HuH-7 (cell line): ENCODE data around the gene HSD17B2.

ENCODE experiments used
- DNase-seq: peaks from one replicate; pipeline ENCODE4 v3.0.0; 2011; ENCODE audit warnings: low spot score

HSD17B2 gene

GRCh38 chr16:82050506-82050905 is 15.5 kb downstream of the HSD17B2 start:
- no peak for DNase-seq

GRCh38 chr16:82050909-82051357 is 15.9 kb downstream of the HSD17B2 start:
- DNase-seq: no peak

GRCh38 chr16:82051656-82052055 is 16.6 kb downstream of the HSD17B2 start:
- DNase-seq: no peak

- DNase-seq: no peak
Observed at GRCh38 chr16:82055117-82055516, 20.1 kb downstream of the HSD17B2 start.

DNA sequence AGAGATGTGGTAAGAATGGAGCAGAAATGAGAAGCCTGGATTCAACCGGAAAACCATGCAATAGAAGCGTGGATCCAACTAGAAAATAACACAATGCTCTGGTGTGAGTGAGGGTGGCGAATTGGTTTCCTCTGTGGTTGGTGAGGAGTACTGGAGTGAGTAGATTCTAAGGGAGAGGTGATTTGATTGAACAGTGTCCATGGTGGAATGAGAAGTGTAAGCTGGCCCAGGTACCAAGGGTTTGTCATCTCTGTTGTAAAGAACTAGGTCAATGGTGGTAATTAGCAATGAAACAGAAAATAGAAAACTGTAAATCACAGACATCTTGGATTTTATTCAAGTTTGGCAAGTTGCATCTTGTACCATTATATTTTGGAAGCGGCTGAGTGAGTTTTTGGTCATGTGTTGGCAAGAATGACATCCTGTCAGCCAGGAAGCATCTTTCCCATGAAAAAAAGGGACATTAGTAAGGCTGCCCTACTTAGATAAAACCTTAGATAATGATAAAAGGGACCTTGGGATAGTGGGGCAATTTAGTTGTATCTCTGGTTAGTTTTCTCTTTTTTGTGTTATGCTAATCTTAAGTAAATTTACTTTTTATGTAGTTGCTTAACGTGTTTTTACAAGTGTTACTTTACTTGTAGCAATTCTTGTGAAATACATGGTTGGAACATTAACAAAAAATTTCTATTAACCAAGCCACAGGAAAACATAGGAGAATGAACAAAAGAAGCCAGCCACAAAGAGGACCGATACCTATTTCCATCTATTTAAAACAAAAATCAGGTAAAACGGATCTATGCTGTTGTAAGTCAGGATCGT is 20.9 kb downstream of the HSD17B2 start:
- DNase-seq: no peak

- DNase-seq: no peak
Observed at GRCh38 chr16:82056550-82056896, 21.5 kb downstream of the HSD17B2 start.

GRCh38 chr16:82059161-82059982 is 24.3 kb downstream of the HSD17B2 start:
- DNase-seq: no peak

DNA sequence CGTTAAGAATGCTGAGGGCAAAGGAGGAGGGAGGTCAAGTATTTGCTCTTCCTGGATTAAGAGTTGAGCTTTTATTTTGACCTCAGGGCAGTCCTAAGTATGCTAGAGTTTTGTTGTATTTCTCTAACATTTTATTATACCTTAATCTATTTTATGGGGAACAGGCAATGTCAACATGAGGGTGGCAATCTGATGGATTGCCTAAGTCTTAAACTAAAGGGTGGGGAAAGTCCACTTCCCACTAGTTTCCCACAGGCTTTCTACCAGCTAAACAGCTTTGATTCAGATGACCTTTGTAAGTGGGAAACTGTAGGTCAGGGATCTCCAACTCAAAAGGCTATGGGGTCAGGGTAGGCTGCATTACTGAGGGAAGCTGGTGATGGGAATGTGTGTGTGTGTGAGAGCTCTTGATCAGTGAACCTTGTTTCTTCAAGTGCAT is 24.9 kb downstream of the HSD17B2 start:
- no peak for DNase-seq

DNA sequence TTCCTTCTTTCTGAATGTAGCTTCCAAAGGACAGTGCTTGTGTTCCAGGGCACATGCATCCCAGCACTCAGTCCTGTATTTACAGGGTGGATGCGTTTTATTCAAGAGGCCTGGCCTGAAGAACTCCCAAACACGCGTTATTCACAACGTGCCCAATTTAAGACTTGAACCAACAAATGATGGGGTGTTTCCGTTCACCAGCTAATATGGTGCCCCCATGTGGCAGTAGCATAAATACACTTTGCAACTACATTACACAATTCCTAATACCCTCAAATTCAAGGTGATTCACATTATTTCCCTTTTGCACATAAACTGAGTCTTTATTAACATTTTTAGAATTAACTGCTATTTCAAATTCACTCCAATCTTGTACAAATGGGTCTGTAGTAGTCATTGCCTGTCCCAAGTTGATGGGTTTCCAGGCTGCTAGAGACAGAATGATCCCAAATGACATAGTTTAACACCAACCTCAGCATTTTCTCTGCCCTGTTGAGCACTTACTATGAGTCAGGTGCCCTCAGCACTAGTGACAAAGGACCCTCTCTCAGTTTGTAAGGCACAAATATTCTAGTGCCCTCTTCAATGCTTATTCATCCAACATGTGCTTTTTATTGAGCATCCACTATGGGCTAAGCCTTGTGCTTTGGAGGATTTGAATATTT is 26.9 kb downstream of the HSD17B2 start:
- DNase-seq: no peak

GRCh38 chr16:82062645-82063058 is 27.6 kb downstream of the HSD17B2 start:
- DNase-seq: no peak

GRCh38 chr16:82063456-82064082 is 28.5 kb downstream of the HSD17B2 start:
- DNase-seq: no peak

DNA sequence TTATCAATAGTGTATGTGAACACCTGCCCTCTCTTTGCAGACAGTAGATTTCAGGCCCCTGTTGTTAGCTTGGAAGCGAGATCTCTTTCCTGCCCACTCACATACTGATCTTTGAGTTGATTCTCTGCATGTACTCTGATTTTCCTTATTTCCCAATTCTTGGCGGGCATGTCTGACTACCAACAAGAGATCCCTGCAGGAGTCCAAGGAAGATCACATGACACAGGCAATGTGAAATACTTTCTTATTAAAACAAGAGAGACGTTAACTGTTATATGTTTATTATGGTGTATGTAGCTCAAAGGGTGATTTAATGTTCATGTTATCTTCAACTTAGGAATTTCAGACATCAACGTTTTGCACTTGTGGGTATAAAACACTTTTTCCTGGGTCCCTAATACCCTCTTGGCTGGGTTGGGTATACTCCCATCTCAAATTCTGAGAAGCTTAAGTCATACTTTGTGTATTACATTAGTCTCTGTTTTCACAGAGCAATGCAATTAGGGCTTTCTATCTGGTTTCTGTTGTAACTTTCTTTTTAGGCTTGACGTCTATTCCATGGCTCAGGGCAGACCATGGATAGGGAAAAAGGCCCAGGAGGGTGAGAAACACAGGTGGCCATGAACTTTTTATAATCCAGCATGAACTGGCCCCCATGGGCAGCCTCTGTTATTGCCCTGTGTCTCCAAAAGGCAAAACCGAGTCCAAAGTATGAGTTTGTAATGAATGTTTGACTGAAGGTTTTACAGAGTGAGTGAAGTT is 32.2 kb downstream of the HSD17B2 start:
- no peak for DNase-seq

DNA sequence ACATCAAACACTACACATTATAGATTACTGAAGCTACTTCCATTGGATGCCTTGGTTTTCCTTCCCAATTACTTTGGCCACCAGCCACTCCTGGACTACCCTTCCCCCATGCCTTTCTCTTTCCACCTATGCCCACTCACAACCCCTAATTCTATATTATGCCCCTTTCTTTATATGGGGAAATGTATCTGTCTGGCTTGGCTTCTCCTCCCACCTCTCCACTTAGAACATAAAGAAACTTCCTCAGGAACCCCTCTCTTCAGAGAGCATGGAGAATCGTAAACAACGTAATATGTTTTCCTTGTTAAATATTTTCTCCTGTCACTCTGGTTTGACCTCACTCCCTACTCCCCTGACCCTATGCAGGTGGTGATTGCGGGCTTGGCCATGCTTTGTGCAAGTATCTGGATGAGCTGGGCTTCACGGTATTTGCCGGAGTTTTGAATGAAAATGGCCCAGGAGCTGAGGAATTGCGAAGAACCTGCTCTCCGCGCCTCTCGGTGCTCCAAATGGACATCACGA is 32.8 kb downstream of the HSD17B2 start:
- DNase-seq: no peak

DNA sequence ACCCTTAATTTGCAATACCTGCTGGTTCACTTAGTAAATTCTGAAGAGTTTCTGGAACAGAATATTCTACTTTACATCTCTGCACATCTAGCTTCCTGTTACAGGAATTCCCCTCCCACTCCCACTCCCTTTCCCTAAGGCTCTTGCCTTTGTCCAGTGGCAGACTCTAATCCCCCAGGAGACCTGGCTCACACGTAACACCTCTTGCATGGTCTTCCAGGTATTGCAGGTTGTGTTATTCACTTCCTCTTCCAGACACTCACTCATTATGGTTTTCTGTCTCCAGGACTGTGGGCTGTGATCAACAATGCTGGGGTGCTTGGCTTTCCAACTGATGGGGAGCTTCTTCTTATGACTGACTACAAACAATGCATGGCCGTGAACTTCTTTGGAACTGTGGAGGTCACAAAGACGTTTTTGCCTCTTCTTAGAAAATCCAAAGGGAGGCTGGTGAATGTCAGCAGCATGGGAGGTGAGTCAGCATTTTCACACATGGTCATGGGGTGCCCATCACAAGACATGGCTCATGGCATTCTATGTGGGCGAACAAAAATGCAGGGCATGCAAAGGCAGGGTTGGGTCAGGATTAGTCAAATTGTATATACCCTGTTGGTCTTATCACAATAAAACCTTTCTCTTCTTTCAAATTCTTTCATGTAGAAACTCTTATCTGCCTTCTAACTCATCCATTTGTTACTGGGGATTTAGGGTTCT is 35.8 kb downstream of the HSD17B2 start:
- DNase-seq: no peak

DNA sequence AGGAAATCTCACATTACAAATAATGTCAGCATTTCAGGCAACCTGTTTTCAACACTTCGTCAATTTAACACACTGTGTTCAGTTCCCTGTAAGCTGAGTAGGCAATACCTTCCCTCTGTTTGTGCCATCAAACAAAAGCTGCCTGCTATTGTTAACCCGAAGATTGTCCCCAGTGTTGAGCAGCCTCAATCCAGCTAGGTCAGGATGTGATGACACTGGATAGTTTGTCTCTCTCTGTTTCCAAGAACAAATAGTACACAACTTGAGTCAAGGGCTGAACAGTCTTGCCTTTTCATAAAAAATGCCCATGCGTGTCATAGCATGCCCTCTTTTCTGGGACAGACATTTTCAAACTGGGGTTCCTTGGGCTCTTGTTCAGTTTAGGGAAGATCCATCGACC is 36.4 kb downstream of the HSD17B2 start:
- DNase-seq: no peak

DNA sequence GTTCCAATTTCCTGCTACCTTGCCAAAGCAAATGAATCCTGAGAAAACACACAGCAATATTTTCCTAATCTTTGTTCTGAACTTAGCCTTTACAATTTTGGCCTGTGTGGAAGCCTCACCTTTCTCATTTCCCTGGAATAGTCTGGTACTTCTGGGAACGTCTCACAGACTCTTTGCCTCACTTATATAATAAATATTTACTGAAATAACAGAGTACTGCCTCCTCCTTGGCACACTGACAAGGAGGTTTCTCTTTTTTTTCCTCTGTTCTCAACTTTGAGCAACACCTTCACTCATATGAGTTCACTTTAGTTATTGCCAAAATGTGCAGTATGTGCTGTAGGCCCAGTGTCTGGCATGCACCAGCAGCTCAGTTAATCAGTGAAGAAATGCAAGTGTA is 37.3 kb downstream of the HSD17B2 start:
- no peak for DNase-seq

GRCh38 chr16:82074019-82074558 is 39.0 kb downstream of the HSD17B2 start:
- DNase-seq: no peak

- no peak for DNase-seq
Observed at GRCh38 chr16:82078125-82078524, 43.1 kb downstream of the HSD17B2 start.

GRCh38 chr16:82079892-82080291 is 44.8 kb downstream of the HSD17B2 start:
- no peak for DNase-seq

- no peak for DNase-seq
Observed at GRCh38 chr16:82081264-82081663, 46.2 kb downstream of the HSD17B2 start.
